Body of pancreas (tissue), 4 donors: ENCODE results near the gene BAIAP3. TPM values are rescaled to one million over a fixed set of nuclear protein-coding genes. Genes with fewer than 3 reads are reported as not detected.

Experiments used
- ATAC-seq: fragments of 150-250 bp; one replicate; pipeline ENCODE4 v1.9.1; 2016
- DNase-seq, 4 donors: peaks; one replicate each; pipeline ENCODE4 v3.0.0-alpha.2; 2019
- H3K27ac ChIP-seq, 4 donors: fragments of 200-600 bp; sonication (generic); 1 replicate in 3 of 4; 2 replicates in 1 of 4; pipeline versions ENCODE4 v1.5.1 to v1.6.1; 2016 to 2019; ENCODE audit warnings: mild to moderate bottlenecking in 1 of 4, mixed read lengths in 1 of 4, moderate library complexity in 1 of 4
- H3K27me3 ChIP-seq, 2 donors: fragments of 200-600 bp; sonication (generic); one replicate each; pipeline ENCODE4 v1.6.0; 2016; ENCODE audit warnings: mild to moderate bottlenecking in 1 of 2
- H3K36me3 ChIP-seq, 2 donors: fragments of 200-600 bp; sonication (generic); replicated peaks in 1 of 2; 2 replicates each; pipeline ENCODE4 v1.5.1; 2016; ENCODE audit warnings: low read depth in 2 of 2; ENCODE audit not compliant: insufficient read depth in 1 of 2
- H3K4me1 ChIP-seq: fragments of 200-600 bp; sonication (generic); one replicate; pipeline ENCODE4 v1.6.0; 2016
- H3K4me3 ChIP-seq, 2 donors: fragments of 200-600 bp; sonication (generic); 1 replicate in 1 of 2; 2 replicates in 1 of 2; pipeline ENCODE4 v1.5.1; 2016 to 2019
- H3K9me3 ChIP-seq, 3 donors: fragments of 200-600 bp; sonication (generic); 1 replicate in 2 of 3; 2 replicates in 1 of 3; pipeline ENCODE4 v1.5.1; 2016
- CTCF ChIP-seq, 7 experiments: fragments of 450-650 bp in 4 of 7; fragments of 200-600 bp in 3 of 7; sonication (generic) in 3 of 7; IDR thresholded peaks; one replicate each; pipeline ENCODE4 v1.5.1; 2016 to 2019; ENCODE audit warnings: antibody characterized with exemption in 7 of 7
- POLR2A ChIP-seq, 3 donors: fragments of 450-650 bp; IDR thresholded peaks; one replicate each; pipeline ENCODE4 v1.6.1; 2016; ENCODE audit warnings: antibody characterized with exemption in 3 of 3, mild to moderate bottlenecking in 2 of 3
- WGBS, 2 donors: methylation state at CpG; one replicate each; pipeline ENCODE4 v1.1.5; 2017; 5-methylcytosine and 5-hydroxymethylcytosine counted together
- intact Hi-C: fragments of 100-400 bp; cut with DNase I; formaldehyde crosslinking; loops from one replicate; pipeline ENCODE4 v1.15.1; 2023
- total RNA-seq, 2 donors: library from RNA; depleted of rRNA; stranded (reverse); fragments of >200 nt; gene quantifications; one replicate each; pipeline ENCODE4 v1.1.0, GENCODE V29; 2016

Gene BAIAP3
- total RNA-seq, 2 donors from 2014 or later = 7.0 to 20.8 TPM

- TF ChIP-seq POLR2A (IDR thresholded peaks at IDR 0.05) (no peak), CTCF (IDR thresholded peaks at IDR 0.05) (no peak)
- intact Hi-C loops = no loop called here
- Histone ChIP-seq H3K4me3 (no peak overlapping the region), H3K36me3 (no peaks in the 10 kb centered on the region), H3K27ac (no peak overlapping the region), H3K4me1 (peaks cover 25% of the 10 kb centered on the region), H3K9me3 (no peaks in the 10 kb centered on the region), H3K27me3 (no peaks in the 10 kb centered on the region)
- no peak for ATAC-seq
- 84 to 86% methylated on average over 9 to 35 of the region's 36 CpGs for WGBS, 2 donors
- no peak for DNase-seq
These were observed 7.5 kb downstream of the BAIAP3 start for GRCh38 chr16:1340730-1341494.

- Histone ChIP-seq H3K9me3 (no peaks in the 10 kb centered on the region), H3K4me1 (peaks cover 25% of the 10 kb centered on the region), H3K4me3 (no peak overlapping the region), H3K27ac (peak overlapping the region in 1 of 4 donors; percentile 29), H3K36me3 (no peaks in the 10 kb centered on the region), H3K27me3 (no peaks in the 10 kb centered on the region)
- no peak for DNase-seq
- intact Hi-C loops = no loop called here
- TF ChIP-seq POLR2A (IDR thresholded peaks at IDR 0.05) = no peak
- no peak for TF ChIP-seq CTCF (IDR thresholded peaks at IDR 0.05)
- no peak for ATAC-seq
- WGBS, 2 donors = 82 to 86% methylated on average over 10 to 36 of the region's 39 CpGs
These were observed 8.3 kb downstream of the BAIAP3 start for GRCh38 chr16:1341495-1342420.

- Histone ChIP-seq H3K27ac (peak overlapping the region in 2 of 4 donors; percentile 44 to 49), H3K27me3 (no peaks in the 10 kb centered on the region), H3K4me3 (no peak overlapping the region), H3K9me3 (no peaks in the 10 kb centered on the region), H3K36me3 (no peaks in the 10 kb centered on the region), H3K4me1 (peaks cover 23% of the 10 kb centered on the region)
- DNase-seq = peak; percentile 99 to 100 (median 99)
- peak; percentile 97 for ATAC-seq
- WGBS, 2 donors = 2 to 5% methylated on average over 31 to 49 of the region's 49 CpGs
- TF ChIP-seq CTCF (IDR thresholded peaks at IDR 0.05) = peak in 1 of 7 experiments; percentile 12
- TF ChIP-seq POLR2A (IDR thresholded peaks at IDR 0.05) = peak; percentile 35 to 71 (median 67)
- intact Hi-C loops = no loop called here
These were observed 9.3 kb downstream of the BAIAP3 start for GRCh38 chr16:1342526-1343427.

- peak in 1 of 3 donors; percentile 11 for TF ChIP-seq POLR2A (IDR thresholded peaks at IDR 0.05)
- no peak for TF ChIP-seq CTCF (IDR thresholded peaks at IDR 0.05)
- ATAC-seq (no peak), DNase-seq (peak in 1 of 4 donors; percentile 40)
- Histone ChIP-seq H3K27ac (peak overlapping the region in 2 of 4 donors; percentile 44 to 49), H3K4me3 (no peak overlapping the region), H3K27me3 (no peaks in the 10 kb centered on the region), H3K9me3 (no peaks in the 10 kb centered on the region), H3K4me1 (peaks cover 19% of the 10 kb centered on the region), H3K36me3 (peaks cover 0 to 1% of the 10 kb centered on the region in 2 donors)
- WGBS, 2 donors = 19 to 37% methylated on average over 15 to 44 of the region's 44 CpGs
- intact Hi-C loops = no loop called here
These were observed 10.2 kb downstream of the BAIAP3 start for GRCh38 chr16:1343428-1344242.
